A549 (cell line): ENCODE results near the gene ETV7.

Source experiments
- CBX8 ChIP-seq: fragments of 200-600 bp; sonication (generic); IDR thresholded peaks from 2 replicates; pipeline ENCODE4 v1.6.1; 2016
- CTCF ChIP-seq: fragments of >200 bp; sonication (Bioruptor Twin); formaldehyde crosslinking; IDR thresholded peaks from 3 replicates; pipeline ENCODE4 v1.5.1; 2016
- POLR2A ChIP-seq: IDR thresholded peaks from 2 replicates; pipeline ENCODE4 v1.6.1; 2012; ENCODE audit warnings: mild to moderate bottlenecking, low read length

GRCh38 chr6:36367743-36368142 is 19.7 kb downstream of the ETV7 start:
- TF ChIP-seq CTCF (no peak), POLR2A (no peak), CBX8 (no peak)
